ENCODE results near the gene SAMD4A. TPM values are rescaled to one million over a fixed set of nuclear protein-coding genes. Genes with fewer than 3 reads are reported as not detected.

Gene SAMD4A
- total RNA-seq, 4 donors from 2014 or later: 2.9 to 19.5 (median 3.9) TPM

DNA sequence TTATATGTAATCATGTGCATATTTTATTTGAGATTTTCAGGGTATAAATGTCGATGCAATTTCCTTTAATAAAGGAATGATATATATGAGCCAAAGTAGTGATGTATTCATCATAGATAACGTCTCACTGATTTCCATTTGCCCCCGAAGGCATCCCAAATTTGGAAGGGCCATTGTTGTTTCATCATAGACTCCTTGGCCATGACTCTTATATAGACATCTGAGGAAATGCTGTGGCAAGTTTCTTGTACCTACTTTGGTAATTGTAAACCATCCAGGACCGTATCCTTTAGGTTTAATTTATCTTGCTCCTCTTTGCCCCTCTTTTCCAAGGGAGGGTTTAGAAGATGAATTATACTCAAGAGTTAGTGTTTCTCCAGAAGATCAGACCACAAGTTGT, 84.7 kb downstream of the SAMD4A start:
- WGBS, 2 donors: 48 to 52% methylated on average over 4 of the region's 4 CpGs
- DNase-seq: no peak
- Histone ChIP-seq H3K9me3 (no peaks in the 10 kb centered on the region), H3K27ac (peak overlapping the region; percentile 19 to 89 (median 86)), H3K4me1 (peaks cover 0 to 56% (median 20%) of the 10 kb centered on the region in 3 donors), H3K27me3 (no peaks in the 10 kb centered on the region), H3K36me3 (no peaks in the 10 kb centered on the region), H3K4me3 (peak overlapping the region in 1 of 4 donors; percentile 44)
- intact Hi-C loops (cut with DNase I): no loop called here
- TF ChIP-seq, protein P1, sequence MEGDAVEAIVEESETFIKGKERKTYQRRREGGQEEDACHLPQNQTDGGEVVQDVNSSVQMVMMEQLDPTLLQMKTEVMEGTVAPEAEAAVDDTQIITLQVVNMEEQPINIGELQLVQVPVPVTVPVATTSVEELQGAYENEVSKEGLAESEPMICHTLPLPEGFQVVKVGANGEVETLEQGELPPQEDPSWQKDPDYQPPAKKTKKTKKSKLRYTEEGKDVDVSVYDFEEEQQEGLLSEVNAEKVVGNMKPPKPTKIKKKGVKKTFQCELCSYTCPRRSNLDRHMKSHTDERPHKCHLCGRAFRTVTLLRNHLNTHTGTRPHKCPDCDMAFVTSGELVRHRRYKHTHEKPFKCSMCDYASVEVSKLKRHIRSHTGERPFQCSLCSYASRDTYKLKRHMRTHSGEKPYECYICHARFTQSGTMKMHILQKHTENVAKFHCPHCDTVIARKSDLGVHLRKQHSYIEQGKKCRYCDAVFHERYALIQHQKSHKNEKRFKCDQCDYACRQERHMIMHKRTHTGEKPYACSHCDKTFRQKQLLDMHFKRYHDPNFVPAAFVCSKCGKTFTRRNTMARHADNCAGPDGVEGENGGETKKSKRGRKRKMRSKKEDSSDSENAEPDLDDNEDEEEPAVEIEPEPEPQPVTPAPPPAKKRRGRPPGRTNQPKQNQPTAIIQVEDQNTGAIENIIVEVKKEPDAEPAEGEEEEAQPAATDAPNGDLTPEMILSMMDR (IDR thresholded peaks at IDR 0.05): no peak
- TF ChIP-seq POLR2A (IDR thresholded peaks at IDR 0.05): no peak

DNA sequence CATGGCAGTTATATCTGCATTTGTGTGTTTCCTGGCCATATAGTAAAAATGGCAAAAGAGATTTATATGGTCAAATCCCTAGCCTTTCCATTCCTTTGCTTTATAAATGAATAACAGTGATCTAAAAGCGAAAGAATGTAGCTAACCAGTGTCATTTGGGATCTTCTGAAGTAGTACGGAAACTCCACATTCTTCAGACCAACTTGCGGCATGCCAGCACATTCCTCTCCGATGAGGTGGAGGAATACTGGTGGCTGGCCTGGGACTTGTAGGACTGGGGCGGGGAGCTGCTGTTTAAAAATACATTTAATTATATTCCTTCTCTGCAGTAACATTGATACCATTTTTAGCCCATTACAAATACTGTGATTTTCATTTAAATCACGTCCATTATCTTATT, 85.3 kb downstream of the SAMD4A start:
- H3K36me3 ChIP-seq: no peaks in the 10 kb centered on the region
- no peaks in the 10 kb centered on the region for H3K9me3 ChIP-seq
- no peaks in the 10 kb centered on the region for H3K27me3 ChIP-seq
- intact Hi-C loops (cut with DNase I): no loop called here
- H3K4me1 ChIP-seq: peaks cover 0 to 56% (median 20%) of the 10 kb centered on the region in 3 donors
- 4 to 19% methylated on average over 6 of the region's 6 CpGs for WGBS, 2 donors
- DNase-seq: peak; percentile 2
- TF ChIP-seq, protein P1 (IDR thresholded peaks at IDR 0.05): no peak
- no peak for TF ChIP-seq POLR2A (IDR thresholded peaks at IDR 0.05)
- H3K27ac ChIP-seq: peak overlapping the region; percentile 57 to 89 (median 86)
- peak overlapping the region in 3 of 4 donors; percentile 0 to 44 (median 20) for H3K4me3 ChIP-seq

DNA sequence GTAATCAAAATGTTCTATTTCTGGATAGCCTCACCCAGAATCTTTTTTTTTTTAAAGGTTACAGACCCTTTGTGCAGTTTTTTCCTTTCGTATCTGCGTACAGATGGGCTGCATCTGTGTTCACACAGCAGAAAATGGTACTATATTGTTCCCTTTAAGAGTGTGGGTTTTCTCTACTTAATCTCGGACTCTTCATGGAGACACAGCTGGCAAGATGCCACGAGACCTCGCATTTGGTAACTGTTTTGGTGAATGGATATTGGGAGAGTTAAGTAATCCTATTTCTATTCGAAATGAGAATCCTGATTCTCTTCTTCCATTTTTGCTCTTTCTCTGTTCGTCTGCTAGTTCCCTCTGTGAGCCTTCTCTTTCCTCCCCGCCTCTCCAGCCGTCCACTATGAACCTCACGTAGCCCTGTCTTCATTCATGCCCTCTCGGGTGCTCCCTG, 85.7 kb downstream of the SAMD4A start:
- Histone ChIP-seq H3K36me3 (no peaks in the 10 kb centered on the region), H3K4me1 (peaks cover 0 to 56% (median 20%) of the 10 kb centered on the region in 3 donors), H3K27me3 (no peaks in the 10 kb centered on the region), H3K27ac (peak overlapping the region; percentile 57 to 89 (median 86)), H3K4me3 (peak overlapping the region in 3 of 4 donors; percentile 0 to 44 (median 20)), H3K9me3 (no peaks in the 10 kb centered on the region)
- WGBS, 2 donors: 36 to 49% methylated on average over 11 of the region's 11 CpGs
- intact Hi-C loops (cut with DNase I): no loop called here
- no peak for DNase-seq
- no peak for TF ChIP-seq POLR2A (IDR thresholded peaks at IDR 0.05)
- TF ChIP-seq, protein P1 (IDR thresholded peaks at IDR 0.05): no peak

DNA sequence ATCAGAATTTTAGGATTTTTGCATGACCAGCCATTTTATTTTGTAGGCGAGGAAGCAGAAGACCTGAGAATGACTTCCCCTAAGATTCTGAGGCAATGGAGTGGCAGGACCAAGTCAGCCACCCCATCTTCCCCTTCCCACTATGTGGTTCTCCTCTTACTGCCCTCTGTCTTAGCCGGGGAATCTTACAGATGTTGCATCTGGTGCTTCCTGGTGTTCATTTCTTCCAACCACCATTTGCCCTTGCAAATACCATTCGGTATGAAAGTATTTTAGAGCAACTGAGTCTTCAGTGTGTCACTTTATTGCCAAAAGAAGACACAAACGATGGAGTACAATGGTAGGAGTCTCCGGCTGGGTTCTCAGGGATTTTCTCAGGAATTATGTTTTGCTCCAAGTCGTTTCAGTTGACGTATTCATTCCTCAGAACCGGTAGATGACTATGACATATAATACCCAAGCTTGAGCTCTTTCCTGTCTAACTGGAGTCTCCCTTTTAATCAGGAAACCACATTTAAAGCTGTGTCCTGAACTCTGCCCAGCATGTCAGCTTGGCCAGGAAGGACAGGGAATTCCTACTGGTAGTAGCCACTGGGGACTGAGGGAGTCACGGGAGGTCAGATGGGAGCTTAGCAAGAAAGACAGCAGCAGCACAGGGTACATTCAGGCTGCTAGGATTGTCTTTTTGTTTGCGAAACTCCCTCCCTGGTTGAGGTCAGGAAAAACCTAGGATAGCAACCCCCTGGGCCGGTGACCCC, 87.0 kb downstream of the SAMD4A start:
- intact Hi-C loops (cut with DNase I): no loop called here
- H3K4me1 ChIP-seq: peaks cover 0 to 56% (median 20%) of the 10 kb centered on the region in 3 donors
- H3K9me3 ChIP-seq: no peaks in the 10 kb centered on the region
- 55 to 65% methylated on average over 11 of the region's 11 CpGs for WGBS, 2 donors
- TF ChIP-seq, protein P1 (IDR thresholded peaks at IDR 0.05): peak in 1 of 6 experiments; percentile 4
- no peak for TF ChIP-seq POLR2A (IDR thresholded peaks at IDR 0.05)
- peak overlapping the region; percentile 25 to 89 (median 86) for H3K27ac ChIP-seq
- H3K4me3 ChIP-seq: no peak overlapping the region
- H3K36me3 ChIP-seq: no peaks in the 10 kb centered on the region
- DNase-seq: no peak
- H3K27me3 ChIP-seq: no peaks in the 10 kb centered on the region

DNA sequence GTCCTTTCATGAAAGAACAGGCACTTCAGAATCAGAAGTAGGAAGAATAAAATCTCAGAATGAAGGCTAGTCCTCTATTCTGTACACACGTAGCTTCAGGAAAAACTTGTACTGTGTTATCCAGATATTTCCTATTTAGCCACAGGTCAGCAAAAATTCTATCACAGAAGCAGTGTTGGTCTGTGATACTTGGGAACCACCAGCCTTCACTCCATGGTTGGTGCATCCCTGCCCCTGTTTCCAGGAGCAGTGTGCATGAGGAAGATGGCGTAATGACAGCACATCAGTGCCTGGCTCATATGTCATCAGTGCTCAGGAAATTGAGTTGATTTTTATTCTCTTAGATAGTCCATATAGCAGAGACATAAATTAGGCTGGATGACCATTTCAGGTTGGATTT, 87.7 kb downstream of the SAMD4A start:
- Histone ChIP-seq H3K27ac (peak overlapping the region in 3 of 4 donors; percentile 85 to 89 (median 88)), H3K27me3 (no peaks in the 10 kb centered on the region), H3K4me3 (no peak overlapping the region), H3K4me1 (peaks cover 0 to 54% (median 20%) of the 10 kb centered on the region in 3 donors), H3K9me3 (no peaks in the 10 kb centered on the region), H3K36me3 (no peaks in the 10 kb centered on the region)
- intact Hi-C loops (cut with DNase I): no loop called here
- DNase-seq: no peak
- WGBS, 2 donors: 76 to 94% methylated on average over 2 of the region's 2 CpGs
- TF ChIP-seq, protein P1 (IDR thresholded peaks at IDR 0.05): no peak
- no peak for TF ChIP-seq POLR2A (IDR thresholded peaks at IDR 0.05)

Data from esophagus squamous epithelium (tissue), 5 donors.